ENCODE results near the gene AFTPH.

The AFTPH gene

DNA sequence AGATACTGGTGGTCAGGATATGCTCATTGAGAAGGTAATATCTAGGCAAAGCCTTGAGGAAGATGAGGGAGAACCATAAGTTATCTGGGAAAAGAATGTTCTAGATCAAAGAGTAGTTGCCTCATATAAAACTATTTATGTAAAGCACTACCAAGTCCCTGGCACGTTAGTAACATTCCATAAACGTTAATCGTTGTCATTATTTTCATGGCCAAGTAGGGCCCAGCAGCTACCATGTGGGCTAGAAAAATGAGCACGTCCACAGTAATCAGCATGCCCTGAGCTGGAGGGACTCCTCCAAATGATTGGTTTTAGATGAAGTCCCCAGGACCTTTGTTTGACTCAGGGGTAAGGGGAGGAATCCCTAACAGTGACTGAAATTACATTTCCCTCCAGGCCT is 32.7 kb upstream of the AFTPH start:
- TF ChIP-seq, protein P1, sequence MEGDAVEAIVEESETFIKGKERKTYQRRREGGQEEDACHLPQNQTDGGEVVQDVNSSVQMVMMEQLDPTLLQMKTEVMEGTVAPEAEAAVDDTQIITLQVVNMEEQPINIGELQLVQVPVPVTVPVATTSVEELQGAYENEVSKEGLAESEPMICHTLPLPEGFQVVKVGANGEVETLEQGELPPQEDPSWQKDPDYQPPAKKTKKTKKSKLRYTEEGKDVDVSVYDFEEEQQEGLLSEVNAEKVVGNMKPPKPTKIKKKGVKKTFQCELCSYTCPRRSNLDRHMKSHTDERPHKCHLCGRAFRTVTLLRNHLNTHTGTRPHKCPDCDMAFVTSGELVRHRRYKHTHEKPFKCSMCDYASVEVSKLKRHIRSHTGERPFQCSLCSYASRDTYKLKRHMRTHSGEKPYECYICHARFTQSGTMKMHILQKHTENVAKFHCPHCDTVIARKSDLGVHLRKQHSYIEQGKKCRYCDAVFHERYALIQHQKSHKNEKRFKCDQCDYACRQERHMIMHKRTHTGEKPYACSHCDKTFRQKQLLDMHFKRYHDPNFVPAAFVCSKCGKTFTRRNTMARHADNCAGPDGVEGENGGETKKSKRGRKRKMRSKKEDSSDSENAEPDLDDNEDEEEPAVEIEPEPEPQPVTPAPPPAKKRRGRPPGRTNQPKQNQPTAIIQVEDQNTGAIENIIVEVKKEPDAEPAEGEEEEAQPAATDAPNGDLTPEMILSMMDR (IDR thresholded peaks at IDR 0.05) = no peak

GRCh38 chr2:64492272-64492671 is 31.9 kb upstream of the AFTPH start:
- TF ChIP-seq, protein P1 (IDR thresholded peaks at IDR 0.05) = no peak

- TF ChIP-seq, protein P1 (IDR thresholded peaks at IDR 0.05) = no peak
These were observed 31.3 kb upstream of the AFTPH start for GRCh38 chr2:64492821-64493220.

GRCh38 chr2:64493788-64494187 is 30.3 kb upstream of the AFTPH start:
- TF ChIP-seq, protein P1 (IDR thresholded peaks at IDR 0.05) = no peak

DNA sequence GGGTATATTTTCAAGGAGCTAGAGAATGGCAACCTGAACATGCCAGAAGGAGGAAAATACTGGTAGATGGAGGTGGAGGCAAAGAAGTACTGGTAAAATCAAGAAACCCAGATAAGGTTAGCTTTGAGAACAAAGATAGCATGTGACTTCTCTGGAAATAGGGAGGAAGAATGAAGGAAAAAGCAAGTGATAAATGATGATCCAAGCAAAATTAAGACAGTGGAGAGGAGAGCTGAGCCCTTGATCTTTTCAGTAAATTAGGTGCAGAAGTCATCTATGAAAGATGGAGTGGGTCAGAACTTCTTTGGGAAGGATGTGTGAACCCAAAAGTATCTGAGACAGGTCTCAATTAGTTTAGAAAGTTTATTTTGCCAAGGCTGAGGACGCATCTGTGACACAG is 25.7 kb upstream of the AFTPH start:
- TF ChIP-seq, protein P1 (IDR thresholded peaks at IDR 0.05) = no peak

GRCh38 chr2:64500549-64500948 is 23.6 kb upstream of the AFTPH start:
- TF ChIP-seq, protein P1 (IDR thresholded peaks at IDR 0.05) = no peak

DNA sequence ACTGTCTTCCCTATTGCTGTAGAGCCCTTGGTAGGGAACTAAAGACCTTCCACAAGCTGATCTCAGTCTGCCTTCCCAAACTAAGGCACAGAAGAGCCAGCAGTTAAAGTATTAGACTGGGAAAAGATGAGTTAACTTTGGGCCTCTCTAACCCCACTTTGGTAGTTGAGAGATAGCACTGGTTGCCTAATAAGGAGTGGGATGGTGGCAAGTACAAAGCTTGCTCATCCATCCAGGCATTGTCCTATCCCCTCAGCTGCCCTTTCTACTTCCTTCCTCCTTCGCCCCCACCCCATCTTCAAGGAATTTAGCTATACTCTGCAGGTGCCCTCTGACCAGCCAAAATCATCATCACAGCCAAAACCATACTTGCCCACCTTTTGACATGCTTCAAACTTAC is 22.2 kb upstream of the AFTPH start:
- TF ChIP-seq, protein P1 (IDR thresholded peaks at IDR 0.05) = no peak

DNA sequence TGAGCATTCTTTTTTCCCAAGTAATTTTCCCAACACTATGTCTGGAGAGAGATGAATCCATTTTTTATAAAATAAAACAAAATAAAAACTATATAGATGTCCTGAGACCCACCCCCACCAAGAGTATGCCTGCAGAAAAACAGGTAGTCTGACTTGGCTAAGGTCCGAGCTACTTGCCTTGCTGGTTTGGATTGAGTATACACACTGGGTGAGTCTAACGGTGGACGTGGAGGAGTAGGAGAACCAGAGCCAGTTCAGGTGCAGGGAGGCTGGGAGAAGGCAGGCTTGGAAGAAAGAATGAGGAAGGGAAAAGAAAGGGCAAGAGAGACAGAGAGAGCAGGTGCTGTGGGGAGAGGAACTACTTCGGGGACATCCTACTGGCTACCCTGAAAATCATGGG is 21.3 kb upstream of the AFTPH start:
- TF ChIP-seq, protein P1 (IDR thresholded peaks at IDR 0.05) = no peak

Data from LNCAP (cell line).